PFSK-1 (cell line): ENCODE data around the gene OSBPL3.

Experiments used
- FOXP2 ChIP-seq: optimal IDR thresholded peaks from 2 replicates; pipeline ENCODE3; 2011; ENCODE audit warnings: borderline replicate concordance, control low read depth, inconsistent platforms; ENCODE audit not compliant: insufficient read depth; ENCODE audit errors: extremely low read length, extremely low read depth
- POLR2AphosphoS5 ChIP-seq: IDR thresholded peaks from 2 replicates; pipeline ENCODE4 v1.6.1; 2012; ENCODE audit warnings: low read depth, mild to moderate bottlenecking, control low read depth, low read length, moderate library complexity
- SIN3A ChIP-seq: IDR thresholded peaks from 2 replicates; pipeline ENCODE4 v1.6.1; 2012; ENCODE audit warnings: mild to moderate bottlenecking, low read length, moderate library complexity, borderline replicate concordance; ENCODE audit not compliant: insufficient read depth
- TAF1 ChIP-seq: IDR thresholded peaks from 2 replicates; pipeline ENCODE4 v1.6.1; 2012; ENCODE audit warnings: low read length, control low read depth, borderline replicate concordance; ENCODE audit not compliant: insufficient read depth
- TF ChIP-seq, protein P1 (sequence below), 2 experiments: IDR thresholded peaks; 2 replicates each; pipeline versions ENCODE4 v1.6.1 to v1.8.0; 2011 to 2012; ENCODE audit warnings: low read depth in 2 of 2, low read length in 2 of 2, control low read depth in 1 of 2, inconsistent platforms in 1 of 2, mild to moderate bottlenecking in 1 of 2, moderate library complexity in 1 of 2; ENCODE audit not compliant: insufficient read depth in 1 of 2

DNA sequence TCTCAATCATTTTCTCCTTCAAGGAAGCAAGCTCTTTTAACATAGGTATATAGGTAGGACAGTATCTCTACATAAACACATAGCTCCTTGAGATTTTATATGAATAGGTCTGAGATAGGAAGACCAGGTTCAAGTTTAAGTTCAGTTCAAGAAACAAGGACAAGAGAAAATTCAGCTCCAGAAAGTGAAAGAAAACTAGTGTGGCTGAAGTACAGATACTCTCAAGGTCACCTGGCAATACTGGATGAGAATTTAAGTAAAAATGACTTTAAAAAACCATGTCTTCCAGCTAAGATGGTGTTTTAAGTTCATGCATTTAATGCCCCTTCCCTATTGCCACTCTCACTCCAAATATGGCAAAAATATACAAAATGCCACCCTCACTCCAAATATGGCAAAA is 91.3 kb downstream of the OSBPL3 start:
- TF ChIP-seq, protein P1, sequence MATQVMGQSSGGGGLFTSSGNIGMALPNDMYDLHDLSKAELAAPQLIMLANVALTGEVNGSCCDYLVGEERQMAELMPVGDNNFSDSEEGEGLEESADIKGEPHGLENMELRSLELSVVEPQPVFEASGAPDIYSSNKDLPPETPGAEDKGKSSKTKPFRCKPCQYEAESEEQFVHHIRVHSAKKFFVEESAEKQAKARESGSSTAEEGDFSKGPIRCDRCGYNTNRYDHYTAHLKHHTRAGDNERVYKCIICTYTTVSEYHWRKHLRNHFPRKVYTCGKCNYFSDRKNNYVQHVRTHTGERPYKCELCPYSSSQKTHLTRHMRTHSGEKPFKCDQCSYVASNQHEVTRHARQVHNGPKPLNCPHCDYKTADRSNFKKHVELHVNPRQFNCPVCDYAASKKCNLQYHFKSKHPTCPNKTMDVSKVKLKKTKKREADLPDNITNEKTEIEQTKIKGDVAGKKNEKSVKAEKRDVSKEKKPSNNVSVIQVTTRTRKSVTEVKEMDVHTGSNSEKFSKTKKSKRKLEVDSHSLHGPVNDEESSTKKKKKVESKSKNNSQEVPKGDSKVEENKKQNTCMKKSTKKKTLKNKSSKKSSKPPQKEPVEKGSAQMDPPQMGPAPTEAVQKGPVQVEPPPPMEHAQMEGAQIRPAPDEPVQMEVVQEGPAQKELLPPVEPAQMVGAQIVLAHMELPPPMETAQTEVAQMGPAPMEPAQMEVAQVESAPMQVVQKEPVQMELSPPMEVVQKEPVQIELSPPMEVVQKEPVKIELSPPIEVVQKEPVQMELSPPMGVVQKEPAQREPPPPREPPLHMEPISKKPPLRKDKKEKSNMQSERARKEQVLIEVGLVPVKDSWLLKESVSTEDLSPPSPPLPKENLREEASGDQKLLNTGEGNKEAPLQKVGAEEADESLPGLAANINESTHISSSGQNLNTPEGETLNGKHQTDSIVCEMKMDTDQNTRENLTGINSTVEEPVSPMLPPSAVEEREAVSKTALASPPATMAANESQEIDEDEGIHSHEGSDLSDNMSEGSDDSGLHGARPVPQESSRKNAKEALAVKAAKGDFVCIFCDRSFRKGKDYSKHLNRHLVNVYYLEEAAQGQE (IDR thresholded peaks at IDR 0.05; ENCODE audit: insufficient read depth in 1 of 2, low read depth in 2 of 2, low read length in 2 of 2): no peak
- TF ChIP-seq POLR2AphosphoS5: no peak
- TF ChIP-seq SIN3A: no peak
- no peak for TF ChIP-seq TAF1
- TF ChIP-seq FOXP2: no peak
